Measurements from ENCODE around the gene PHOSPHO2.
"Not testable (repeated sequence)": the region's sequence is repeated elsewhere in the genome, so short reads cannot be mapped to it uniquely, and the experiment has no call there.

DNA sequence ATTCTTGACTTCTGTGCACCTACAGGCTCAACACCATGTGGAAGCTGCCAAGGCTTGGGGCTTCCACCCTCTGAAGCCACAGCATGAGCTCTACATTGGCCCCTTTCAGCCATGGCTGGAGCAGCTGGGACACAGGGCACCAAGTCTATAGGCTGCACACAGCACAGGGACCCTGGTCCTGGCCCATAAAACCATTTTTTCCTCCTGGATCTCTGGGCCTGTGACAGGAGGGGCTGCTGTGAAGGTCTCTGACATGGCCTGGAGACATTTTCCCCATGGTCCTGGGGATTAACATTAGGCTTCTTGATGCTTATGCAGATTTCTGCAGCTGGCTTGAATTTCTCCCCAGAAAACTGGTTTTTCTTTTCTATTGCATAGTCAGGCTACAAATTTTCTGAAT lies 6.3 kb upstream of the PHOSPHO2 start:
- TF ChIP-seq, protein P1, sequence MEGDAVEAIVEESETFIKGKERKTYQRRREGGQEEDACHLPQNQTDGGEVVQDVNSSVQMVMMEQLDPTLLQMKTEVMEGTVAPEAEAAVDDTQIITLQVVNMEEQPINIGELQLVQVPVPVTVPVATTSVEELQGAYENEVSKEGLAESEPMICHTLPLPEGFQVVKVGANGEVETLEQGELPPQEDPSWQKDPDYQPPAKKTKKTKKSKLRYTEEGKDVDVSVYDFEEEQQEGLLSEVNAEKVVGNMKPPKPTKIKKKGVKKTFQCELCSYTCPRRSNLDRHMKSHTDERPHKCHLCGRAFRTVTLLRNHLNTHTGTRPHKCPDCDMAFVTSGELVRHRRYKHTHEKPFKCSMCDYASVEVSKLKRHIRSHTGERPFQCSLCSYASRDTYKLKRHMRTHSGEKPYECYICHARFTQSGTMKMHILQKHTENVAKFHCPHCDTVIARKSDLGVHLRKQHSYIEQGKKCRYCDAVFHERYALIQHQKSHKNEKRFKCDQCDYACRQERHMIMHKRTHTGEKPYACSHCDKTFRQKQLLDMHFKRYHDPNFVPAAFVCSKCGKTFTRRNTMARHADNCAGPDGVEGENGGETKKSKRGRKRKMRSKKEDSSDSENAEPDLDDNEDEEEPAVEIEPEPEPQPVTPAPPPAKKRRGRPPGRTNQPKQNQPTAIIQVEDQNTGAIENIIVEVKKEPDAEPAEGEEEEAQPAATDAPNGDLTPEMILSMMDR (IDR thresholded peaks at IDR 0.05) = not testable (repeated sequence)
- TF ChIP-seq EZH2, EZH2phosphoT487 (IDR thresholded peaks at IDR 0.05): not testable (repeated sequence)

Data from neural progenitor cell (in vitro differentiated cells).